Measurements from ENCODE around the gene FBXL7.

Gene FBXL7

DNA sequence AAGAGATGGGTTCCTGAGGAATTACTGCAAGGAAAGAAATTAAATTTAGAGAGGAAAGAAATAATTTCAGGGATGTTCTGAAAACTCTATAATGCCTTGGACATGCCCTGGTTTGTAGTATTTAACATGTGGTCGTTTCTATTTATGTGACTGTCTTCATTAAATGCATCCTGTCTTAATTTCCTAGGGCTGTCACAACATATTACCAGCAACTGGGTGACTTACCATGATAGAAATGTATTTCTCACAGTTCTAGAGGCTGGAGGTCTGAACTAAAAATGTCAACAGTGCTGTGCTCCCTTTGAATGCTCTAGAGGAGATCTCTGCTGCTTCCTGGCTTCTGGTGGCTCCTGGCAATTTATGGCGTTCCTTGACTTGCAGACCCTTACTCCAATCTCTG lies 287.7 kb downstream of the FBXL7 start:
- FAIRE-seq, result no peak

DNA sequence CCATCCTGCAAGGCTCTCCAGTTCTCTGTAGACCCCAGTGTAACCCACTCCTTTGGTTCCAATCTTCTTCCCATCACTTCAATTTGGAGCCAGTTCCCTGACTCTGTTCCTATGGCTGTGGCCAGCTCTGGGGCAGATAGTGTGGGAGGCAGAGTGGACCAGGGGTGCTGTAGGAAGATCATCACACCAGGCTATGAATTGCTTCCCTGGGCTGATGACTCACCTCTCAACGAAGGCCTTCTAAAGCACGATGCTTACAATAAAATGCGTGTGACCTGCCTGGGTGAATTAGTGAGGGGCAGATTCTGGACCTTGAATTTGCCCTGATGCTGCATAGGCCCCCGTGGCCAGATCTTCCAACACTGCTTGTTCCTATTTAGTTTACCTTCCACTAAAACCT lies 289.7 kb downstream of the FBXL7 start:
- FAIRE-seq, result no peak

DNA sequence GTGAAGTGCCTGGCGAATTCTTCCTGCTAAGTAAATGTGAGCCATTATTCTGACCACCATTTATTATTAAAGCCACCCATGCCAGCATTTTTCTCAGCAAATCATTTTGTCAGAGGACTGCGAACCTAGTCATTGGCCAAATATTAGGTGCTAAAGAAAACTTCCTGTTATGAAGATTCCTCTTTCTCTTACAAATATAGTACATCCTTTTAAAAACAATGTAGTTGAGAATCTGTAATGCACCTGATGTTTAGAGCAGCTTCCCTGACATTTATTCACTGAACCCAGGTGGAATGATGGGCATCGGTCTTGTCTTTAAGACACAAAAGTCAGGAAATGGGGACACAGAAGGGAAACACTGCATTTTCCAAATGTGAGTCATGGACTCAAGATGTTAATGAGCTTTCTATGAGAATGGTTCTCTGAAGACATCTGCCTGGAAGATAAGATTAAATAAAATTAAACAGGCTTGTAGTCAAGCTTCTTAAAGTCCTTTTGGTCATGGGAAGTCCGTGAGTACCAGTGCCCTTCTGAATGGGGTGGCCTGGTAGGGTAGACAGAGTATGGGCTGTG lies 290.6 kb downstream of the FBXL7 start:
- FAIRE-seq, result no peak

DNA sequence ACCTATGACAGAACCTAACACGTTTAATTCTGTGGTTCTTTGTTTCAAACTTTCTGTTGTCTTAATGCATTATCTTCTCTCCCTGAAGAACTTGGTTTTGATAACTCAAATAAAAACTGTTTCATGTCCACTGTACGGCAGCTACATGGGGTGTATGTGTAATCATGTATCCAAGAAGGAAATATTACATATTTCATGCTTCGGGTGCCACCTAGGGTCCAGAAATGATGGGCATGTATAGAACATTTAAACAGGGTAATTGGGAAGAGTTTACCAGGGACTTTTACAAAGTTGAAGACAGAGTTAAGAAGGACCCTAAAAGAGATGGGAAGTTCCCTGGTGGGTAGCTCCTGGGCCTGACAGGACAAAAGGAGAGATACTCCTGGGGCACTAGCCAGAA lies 291.3 kb downstream of the FBXL7 start:
- no peak for FAIRE-seq

DNA sequence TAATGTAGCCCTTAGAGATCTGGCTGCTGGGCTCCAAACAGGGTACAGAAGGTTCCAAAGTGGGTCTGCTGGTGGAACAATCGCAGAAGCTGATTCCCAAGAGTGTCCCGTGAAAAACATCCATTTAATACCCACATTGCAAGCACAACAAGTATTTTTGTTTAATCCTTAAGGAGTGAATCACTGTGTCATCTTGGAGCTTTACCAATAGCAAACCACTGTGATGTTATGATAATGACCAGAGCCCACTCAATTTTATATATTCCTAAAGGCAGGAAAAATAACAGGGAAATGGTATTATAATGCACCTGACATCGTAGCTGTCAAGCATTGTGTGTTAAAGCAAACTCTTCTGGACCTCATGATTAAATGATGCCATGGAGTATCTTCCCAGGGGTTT lies 291.9 kb downstream of the FBXL7 start:
- FAIRE-seq, result no peak

DNA sequence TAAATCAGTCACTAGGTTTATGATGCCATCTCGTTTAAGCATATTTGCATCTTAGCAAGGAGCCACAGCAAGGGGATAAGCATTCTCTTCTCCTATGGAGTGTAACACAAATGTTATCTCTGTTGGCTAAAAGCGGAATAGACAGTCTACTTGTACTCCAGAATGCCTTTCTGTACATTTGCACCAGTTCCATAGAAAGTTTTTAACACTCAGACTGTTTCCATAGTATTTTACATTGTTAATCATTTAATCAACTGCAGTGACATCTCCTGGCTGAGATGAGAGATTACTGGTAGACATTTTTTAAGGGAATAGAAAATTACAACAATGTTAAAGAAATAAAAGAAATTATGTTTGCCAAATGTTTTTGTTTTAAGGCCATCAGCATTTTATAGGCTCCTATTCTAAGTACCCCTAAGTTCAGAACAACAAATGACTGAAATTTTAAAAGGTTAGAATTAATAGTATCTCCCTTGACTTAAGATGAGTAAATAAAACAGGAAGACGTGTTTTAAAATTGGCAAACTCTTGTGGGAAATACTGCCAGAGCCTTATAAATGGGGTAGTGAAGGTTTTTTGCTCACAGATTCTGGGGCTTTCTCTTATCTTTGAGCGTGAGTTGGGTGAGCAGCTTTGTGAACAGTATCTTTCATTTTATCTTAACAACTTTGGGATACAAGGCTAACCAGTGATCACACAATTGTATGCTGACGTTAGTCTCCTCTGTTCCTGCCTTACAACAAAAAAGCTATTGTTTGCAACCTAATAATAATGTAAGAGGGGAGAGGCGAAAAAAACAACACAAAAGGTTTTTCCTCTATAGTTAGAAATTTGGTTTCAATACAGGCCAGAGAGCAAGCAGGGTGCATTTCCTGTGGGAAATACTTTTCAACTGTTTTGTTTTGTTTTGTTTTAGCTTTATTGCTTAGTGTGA lies 294.3 kb downstream of the FBXL7 start:
- FAIRE-seq, result no peak

DNA sequence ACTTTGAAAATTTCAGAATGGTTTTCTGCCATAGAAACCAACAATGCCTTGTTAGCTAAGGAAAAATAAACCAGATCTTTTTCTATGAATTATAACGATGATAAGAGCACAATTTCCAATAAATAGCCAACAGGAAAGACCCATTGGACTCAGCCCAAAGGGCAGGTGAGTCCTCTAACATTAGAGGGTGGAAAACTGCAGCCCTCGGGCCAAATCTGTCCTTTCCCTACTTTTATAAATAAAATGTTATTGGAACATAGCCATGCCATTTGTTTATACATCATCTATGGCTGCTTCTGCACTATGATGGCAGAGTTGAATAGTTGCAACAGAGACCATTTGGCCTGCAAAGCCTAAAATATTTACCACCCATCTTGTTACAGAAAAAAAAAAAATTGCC lies 296.1 kb downstream of the FBXL7 start:
- FAIRE-seq, result no peak

DNA sequence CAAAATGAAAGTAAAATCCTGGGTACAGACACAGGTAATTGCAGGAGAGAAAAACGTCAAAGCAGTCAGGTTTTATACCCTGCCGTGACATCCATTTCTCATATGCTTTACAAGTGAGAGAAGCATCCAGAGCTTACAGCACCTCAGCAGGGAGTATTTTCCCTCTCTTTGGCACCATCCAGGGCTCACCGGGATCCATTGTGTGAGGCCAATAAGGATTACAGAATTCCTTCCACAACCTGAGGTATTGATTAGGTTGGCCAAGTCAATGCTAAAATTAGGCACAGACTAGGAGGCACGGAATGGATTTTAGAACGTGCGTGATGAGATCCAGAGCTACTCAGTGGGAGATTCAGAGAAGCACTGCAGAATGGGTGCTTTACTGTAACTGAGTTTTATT lies 296.6 kb downstream of the FBXL7 start:
- no peak for FAIRE-seq

DNA sequence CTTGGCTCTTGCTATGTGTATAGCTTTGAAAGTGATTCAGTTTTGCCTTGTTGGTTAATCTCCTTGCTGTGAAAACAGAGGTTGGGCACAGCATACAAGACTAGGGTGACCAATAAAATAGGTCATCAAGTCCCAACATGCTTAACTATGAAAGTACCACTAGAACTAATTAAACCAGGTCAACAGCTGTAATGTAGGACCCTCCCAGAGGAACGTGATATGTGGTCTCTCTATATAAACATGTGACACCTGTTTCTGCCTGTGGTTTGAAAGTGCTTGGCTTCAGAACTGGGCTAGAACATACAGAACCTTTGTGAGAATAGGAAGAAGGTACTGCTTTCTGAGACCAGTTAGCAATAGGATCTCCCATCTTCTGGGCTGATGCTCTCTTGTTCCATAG lies 297.1 kb downstream of the FBXL7 start:
- no peak for FAIRE-seq

DNA sequence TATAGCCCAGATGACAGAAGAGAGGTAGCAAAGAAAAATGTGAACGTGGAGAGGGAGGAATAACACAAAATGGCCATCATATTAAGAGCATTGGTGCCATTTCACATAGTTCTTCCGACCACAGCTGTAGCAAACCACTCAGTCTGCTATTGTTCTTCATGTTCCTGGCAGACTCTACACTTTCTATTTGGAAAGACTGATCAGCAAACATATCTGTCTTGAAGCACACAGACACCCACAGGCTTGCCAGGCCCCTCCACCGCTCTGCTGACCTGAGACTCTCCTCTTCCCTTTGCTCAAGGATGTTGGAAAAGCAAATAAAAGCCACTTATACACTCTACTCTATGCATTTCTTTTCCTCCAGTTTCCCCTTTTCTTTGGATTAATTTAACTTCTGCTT lies 298.0 kb downstream of the FBXL7 start:
- FAIRE-seq, result no peak

DNA sequence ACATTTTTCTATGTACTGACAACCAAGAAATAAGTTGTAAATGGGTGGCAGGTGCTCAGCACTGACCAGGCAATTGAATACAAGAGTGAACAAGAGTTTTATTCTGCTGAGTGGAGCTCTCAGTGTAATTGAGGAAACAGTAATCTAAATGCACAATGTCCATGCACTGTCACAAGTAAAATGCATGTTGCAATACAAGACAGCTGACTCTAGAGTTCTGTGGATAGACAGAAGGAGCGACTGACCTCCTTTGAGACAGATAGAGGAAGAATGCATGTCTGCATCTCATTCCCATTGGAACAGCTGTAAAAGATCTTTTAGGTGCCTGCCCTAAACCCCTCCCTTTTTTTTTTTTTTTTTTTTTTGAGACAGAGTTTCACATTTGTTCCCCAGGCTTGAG lies 299.0 kb downstream of the FBXL7 start:
- FAIRE-seq, result no peak

DNA sequence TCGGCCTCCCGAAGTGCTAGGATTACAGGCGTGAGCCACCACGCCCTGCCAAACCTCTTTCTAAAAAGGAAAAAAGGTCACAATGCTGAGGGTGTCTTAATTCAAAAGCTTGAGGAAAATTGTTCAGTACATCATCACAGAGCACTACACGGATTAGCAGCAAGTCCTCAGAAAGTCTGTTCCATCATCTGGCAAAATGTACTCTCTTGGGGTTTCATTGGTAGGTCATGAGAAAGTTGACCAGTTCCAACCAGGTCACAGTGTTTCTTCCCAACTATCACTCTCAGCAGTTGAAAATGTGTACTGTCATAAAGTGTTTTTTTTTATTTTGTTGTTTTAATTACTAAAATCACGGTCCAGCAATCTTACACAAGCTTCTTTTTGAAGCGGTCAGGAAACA lies 299.6 kb downstream of the FBXL7 start:
- FAIRE-seq, result no peak

DNA sequence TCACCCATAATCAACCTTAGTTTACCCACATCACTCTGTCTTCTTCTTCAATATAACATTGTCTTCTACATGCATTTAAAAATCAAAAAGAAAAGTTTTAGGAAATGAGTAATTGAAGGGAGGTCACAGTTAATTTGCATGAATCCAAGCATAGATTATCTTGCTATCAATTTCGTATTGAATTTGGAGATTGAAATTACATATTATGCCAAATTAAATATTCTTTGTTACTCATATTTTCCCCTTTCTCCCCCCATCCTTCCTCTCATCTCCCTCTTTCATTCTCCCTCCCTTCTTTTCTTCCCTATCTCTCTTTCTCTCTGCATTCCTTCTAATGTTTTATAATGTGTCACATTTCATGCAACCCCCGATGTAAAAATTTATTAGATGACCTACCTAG lies 303.3 kb downstream of the FBXL7 start:
- no peak for FAIRE-seq

DNA sequence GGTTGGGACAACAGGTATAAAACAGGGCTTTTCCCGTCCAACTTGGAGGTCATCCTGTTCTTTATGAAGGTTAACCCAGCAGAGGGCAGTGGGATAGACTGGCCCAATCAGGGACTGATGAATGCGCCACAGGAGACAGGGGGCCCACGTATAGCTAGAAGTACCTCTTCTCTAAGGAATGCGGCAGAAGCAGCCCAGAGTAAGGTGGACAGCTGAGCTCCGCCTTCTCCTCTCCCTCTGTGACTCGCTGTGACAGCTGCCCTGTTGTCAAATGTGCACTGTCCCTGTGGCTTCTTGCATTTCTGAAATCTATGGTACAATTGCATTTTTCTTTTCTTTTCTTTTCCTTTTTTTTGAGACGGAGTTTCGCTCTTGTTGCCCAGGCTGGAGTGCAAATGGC lies 306.6 kb downstream of the FBXL7 start:
- FAIRE-seq, result no peak

DNA sequence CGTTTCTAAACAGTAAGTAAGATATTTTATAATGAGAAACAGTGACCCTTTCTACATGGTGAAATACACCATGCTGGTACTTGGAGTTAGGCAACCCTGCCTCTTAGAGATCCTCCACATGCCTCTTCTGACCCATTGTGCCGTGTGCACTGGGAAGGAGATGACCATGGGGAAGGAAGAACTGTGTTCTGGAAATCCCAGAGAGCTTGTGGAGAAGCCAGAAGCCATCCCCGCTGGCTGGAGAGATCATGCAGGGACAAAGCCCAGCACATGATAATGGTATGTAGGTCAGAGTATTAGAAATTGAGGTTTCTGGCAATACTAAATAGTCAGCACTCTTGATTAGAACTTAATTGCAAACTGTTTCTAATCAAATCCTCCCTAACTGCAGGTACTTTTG lies 307.3 kb downstream of the FBXL7 start:
- FAIRE-seq, result no peak

DNA sequence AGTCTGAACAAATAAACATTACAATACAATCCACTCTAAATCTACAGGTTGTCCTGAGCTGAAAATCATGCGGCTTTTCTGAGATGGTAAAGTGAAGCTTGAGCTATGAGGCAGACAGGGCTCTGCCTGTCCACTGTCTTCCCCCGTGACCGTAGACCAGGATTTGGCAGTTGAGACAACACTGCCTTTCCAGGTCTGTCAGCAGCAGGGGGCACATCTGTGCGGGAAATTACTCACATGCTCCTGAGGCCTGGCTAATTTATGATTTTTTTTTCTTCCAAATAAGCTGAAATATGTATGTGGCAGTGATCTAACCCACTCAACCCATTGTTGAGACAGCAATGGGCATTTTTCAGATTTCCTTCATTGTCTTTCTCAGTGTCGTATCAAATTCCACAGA lies 307.9 kb downstream of the FBXL7 start:
- no peak for FAIRE-seq

DNA sequence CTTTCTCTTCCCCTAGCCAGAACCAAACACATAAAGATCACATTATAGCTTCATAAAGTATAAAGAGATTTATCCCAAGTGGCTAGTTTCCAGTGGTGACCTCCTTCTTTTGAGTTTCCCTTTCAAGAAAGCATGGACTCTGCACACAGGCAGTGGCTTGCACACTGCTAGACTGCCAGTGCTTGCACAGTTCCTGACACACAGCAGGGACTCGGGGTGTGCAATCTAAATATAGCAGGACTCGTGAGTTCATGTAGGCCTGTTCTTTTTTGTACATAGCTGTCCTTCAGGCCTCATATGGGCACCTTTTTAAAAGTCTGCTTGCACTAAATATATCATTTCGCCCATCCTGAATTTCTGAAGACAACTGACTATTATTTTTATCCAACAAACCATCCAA lies 308.6 kb downstream of the FBXL7 start:
- FAIRE-seq, result no peak

DNA sequence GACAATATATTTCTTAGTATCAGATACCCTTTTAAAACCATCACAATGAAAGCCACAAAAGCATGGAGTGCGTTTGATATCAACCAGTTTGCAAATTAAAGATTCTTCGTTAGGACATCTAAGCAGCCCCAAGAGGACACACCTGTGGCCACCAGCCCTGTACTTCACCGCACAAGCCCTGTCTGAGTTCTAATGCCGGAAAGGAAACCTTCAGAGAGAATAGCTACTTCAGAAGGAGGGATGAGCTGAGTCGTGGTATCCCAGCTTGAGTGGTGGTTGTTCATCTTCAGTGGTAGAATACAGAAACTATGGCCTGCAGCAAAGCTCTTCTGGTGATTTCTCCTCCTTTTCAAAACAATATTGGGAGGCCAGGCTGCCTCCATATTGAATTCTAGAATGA lies 319.6 kb downstream of the FBXL7 start:
- FAIRE-seq, result no peak

DNA sequence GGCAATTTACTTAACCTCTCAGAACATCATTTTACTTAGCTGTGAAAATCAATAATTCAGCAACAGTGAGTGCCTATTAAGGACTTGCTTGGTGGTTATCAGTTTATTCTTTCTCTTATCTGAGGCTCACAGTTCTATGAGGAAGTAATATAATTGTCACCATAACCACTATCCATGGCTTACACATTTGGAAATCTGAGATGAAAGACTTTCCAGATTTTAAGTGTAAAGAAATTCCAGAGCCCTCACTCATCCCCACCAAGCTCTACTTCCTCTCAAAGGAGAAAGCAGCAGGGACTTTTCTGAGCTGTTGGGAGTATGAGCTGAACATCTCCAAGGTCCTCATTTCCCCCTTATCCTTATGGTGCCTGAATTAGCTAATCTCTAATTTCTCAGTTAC lies 321.5 kb downstream of the FBXL7 start:
- FAIRE-seq, result no peak

DNA sequence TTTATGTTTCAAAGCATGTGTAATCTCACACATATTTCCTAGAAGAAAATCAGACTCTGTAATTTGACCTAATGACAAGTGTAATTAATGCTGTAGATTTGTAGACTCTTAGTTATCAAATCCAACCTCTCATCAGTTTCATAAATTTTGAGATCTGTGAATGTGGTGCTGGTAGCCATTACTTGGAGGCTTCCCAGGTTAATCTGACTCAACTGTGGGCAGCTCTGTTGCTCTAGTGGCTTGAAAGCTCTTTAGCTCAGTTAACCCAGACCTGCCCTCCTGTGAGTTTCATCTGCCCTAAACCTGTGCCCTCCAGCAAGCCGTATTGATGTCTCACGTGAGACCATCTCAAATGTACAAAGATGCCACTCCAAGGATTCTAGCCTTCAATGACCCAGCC lies 323.4 kb downstream of the FBXL7 start:
- no peak for FAIRE-seq

DNA sequence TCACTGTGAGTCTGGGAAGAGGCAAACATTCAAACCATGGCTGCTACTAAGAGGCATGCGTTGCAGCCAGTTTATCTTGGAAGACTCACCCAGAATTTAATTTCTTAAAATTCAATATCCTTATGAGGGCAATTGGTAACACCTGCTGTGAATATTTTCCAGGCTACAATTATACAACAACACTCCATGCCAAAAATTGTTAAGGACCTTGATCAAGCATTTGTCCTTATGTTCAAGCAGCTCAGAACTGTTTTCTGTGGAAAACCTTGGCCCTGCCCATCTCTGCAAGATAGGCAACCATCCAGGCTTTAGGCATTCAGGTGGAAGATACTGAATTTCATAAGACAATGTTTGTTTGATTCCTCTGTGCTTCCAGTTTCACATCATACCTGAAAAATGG lies 327.8 kb downstream of the FBXL7 start:
- no peak for FAIRE-seq

DNA sequence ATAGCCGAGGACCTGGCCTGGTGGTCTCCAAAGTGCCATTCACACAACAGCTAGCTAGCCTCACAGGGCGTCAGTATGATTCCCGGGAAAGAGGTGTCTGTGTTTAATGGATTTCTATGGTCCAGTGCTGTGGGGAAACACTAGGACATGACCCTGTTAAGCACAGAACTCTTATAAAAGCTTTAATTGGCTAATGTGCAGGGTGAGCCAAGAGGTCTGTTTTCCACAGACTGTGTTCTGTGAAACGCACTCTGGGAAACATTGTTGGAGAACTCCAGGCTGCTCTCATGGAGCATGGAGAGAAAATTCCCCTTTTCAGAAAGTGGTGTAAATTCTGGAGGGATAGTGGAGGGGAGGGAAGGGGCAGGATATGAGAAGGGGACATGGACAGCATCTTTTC lies 331.4 kb downstream of the FBXL7 start:
- no peak for FAIRE-seq

DNA sequence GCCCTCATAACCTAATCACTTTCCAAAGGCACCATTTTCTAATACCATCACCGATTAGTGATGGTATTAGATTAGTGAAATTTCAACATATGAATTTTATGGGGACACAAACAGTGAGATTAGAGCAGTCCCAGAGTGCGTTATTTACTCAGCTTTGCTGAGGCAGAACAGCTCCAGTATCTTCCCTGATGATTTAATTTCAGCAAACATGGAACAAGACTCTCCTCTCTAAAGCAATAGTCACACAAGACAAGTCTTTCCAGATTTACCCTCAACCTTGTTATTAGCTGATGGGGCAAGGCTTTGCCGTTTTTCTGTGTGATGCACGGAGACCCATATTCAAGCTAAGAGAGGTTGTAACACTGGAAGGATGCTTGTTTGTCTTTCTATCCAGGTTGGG lies 333.4 kb downstream of the FBXL7 start:
- no peak for FAIRE-seq

DNA sequence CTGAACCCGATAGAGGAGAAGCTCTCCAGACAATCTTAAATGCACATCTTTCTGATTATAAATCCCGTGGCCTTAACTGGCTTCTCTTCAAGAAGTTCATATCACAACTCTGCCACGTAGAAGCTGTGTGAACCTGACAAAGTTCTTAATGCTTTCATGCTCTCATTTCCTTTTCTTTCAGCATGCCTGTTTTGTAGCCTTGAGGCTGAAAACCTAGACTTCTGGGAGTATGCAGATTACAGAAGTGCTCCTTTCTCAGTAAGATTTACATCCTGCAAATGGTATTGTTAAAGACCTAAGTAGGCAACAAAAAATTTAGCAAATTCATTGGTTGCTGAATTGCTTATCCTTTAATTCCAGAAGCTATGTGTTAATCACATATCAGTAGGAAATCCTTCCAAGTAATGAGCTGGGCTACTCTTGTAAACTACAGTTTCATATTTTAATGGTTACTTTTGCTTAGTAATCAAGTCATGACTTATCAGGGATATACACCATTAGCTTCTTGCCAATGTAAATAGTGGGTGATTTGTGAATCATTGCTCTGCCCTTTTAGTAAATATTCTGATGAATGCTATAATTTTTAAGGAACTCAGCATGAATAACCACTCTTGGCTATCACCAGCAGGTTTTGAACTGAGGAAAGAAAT lies 334.7 kb downstream of the FBXL7 start:
- FAIRE-seq, result no peak

Data from islet of Langerhans (tissue), 1 donor.